ENCODE results near the gene GBGT1.
"Not testable (repeated sequence)": the region's sequence is repeated elsewhere in the genome, so short reads cannot be mapped to it uniquely, and the experiment has no call there.

GBGT1 gene

DNA sequence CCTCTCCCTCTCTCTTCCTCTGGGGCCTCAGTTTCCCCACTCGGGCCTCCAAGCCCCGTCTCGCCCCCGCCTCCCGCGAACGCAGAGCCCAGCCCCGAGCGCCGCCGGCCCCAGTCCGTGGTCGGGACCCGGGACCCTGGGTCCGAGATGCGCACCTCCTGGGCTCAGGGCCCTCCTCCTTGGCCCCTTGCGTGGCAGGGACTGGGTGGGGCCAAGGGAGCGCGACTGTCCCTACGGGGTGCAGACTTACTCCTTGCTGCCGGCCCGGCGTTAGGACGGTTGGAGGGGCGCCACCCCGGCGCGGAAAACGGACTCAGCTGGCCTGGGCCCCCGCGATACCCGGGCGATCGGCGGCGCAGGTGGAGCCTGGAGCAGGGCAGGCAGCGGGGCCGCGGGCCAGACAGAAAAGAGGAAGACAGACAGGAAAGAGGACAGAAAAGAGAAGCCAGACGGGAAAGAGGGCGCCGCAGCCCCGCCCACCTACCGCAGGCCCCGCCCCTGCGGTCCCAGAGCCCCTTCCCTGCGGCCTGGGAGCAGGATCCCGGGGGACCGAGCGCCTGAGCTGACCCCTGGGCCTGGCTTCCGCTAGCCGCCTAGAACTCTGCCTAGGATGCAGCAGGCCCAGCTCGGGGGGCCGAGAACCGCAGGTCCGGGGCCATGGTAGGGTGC, at the start of gene GBGT1:
Gene GBGT1 (minus strand): TSS at position 411 of the 669 bp plus-strand sequence. CDS start 1,502 bp downstream, outside the sequence.
- no peak for DNase-seq (ENCODE audit: low read depth in 2 of 2)

DNA sequence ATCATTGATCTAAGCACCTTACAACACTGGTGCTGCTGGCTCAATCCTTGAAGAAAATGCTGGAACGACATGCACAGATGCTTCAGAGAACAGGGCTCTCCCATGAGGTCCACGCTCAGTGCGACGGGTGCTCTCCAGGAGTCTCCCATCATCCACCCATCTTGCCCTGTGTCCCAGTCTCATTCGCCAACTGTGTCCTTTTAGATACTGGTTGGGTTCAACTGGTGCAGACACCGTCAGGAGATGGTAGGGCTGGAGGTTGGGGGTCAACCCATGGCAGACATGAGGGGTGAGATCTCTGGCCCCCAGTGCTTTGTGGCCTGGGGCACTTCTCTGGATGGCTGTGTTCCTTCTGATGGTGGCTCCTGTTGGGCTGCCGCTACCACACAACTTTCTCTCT, 46.9 kb upstream of the GBGT1 start:
- DNase-seq (ENCODE audit: low read depth in 2 of 2) = no peak

DNA sequence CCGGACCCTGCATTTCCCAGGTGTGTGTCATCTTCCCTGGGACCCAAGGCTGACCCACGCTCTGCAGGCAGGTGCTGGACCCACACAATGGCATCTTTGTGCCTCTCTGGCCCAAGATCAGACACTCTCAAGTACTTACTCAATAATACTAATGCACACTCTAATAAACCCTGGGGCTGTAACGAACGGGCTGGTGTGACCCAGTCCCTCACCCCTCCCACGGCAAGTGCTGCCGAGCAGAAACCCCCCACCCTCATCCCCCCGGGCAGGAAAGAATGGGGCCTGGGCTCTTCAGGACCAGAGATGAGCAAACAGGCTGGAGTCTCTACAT, 46.5 kb upstream of the GBGT1 start:
- no peak for DNase-seq (ENCODE audit: low read depth in 2 of 2)

DNA sequence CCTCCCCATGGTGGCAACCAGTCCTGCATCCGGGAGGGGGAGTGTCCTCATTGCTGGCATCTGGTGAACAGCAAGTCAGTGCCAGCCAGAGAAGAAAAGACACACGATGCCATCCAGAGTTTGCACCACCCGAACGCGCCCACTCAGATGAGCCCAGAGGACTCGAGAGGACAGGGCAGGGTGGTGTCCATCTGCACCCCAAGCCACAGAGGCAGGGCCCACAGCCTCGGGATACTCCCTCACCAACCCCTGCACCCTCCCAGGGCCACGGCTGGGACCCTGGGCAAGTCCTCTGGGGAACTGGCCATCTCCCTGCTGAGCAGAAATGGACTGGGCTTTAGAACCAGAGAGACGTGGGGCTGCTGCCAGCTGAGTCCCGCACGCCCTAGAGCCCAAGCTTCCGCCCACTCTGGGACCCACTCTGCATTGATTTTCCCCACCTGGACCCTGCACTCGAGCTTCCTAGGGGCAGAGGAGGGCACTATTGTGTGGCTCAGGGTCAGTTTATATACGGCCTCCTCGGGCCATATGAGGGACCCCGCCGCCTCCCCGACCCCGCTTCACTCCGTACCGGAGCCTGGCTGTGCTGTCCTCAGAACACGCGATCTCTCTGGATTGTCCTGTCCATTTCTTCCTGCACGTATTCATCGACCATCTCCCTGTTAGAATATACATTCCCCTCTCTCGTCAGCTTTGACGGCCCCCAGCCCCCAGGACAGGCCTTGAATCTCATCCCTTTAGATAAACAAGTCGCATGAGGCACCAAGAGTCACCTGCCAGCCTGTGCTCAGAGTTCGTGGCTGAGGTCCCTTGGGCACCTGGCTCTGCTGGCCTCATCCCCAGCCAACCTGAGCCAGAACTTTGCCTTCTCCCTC, 45.9 kb upstream of the GBGT1 start:
- DNase-seq (ENCODE audit: low read depth in 2 of 2) = not testable (repeated sequence)

GRCh38 chr9:133208880-133209300, 45.2 kb upstream of the GBGT1 start, which contains the start of gene OBP2B:
TSS of gene OBP2B (minus strand) at chr9:133209250. CDS start at chr9:133209199, 51 bp downstream.
- DNase-seq (ENCODE audit: low read depth in 2 of 2) = not testable (repeated sequence)

DNA sequence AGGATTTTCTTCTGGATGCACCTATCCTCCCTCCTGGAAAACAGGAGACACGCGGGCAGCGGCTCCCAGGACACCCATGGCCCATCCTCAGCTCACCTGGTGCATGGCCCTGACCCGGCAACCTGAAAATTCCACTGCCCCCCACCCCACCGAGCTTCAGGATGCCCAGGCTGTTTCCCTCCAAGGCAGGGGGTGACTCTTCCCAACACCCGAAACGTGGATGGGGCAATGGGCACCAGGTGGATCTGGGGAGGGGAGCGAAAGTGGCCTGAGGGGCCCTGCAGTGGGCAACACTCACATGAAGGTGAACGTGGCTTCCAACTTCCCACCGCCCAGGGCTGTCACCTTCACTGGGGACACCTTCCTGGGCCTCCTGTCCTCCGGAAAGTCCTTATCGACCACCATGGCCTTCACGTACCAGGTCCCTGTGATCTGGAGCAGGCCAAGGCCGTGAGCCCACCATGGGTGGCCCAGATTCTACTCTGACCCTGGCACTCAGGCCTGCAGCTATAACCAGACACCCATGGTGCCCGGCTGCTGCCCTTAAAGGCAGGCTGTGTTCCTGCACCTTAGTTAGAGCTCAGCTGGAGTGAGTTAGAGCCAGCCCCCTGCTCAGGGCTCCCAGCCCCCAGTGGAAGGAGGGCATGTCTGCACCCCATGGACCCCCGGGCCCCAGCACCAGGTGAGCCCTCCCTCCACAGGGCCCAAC, 44.6 kb upstream of the GBGT1 start:
- not testable (repeated sequence) for DNase-seq (ENCODE audit: low read depth in 2 of 2)

- DNase-seq (ENCODE audit: low read depth in 2 of 2) = no peak
Observed at GRCh38 chr9:133207540-133208170, 43.9 kb upstream of the GBGT1 start.

GRCh38 chr9:133207021-133207531, 43.4 kb upstream of the GBGT1 start:
- no peak for DNase-seq (ENCODE audit: low read depth in 2 of 2)

GRCh38 chr9:133205996-133206931, 42.5 kb upstream of the GBGT1 start:
- DNase-seq (ENCODE audit: low read depth in 2 of 2) = no peak

- DNase-seq (ENCODE audit: low read depth in 2 of 2) = not testable (repeated sequence)
Observed at GRCh38 chr9:133205481-133205887, 41.8 kb upstream of the GBGT1 start.

GRCh38 chr9:133204993-133205336, 41.3 kb upstream of the GBGT1 start:
- no peak for DNase-seq (ENCODE audit: low read depth in 2 of 2)

DNA sequence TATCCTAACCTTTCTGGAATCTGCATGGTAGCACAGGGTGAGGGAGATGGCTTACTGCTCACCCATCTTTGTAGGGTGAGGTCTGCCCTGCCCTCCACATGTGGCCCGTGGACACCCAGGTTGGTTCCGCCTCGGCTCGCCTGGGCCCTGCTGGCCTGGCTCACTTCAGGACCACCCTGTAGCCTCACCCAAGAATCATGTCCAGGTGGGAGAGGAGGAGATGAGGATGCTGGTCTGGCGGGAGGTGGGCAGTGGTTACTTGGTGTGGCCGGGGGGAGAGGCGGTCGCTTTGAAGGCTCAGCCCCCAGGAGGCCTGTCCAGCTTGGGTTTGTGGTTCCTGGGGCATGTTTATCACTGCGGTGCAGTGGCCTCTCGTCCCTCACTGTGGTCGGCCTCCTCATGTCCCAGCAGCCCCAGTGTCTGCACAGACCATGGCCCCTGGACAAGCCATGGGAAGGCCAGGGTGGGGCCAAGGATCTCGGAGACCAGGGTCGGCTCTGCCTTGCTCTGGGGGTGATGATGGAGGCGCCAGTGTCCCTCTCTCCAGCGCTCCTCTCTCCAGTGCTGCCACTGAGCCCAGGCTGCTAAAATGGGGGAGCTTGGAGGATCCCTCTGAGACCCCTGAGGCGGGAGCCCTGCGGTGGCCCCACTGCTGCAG, 40.8 kb upstream of the GBGT1 start:
- no peak for DNase-seq (ENCODE audit: low read depth in 2 of 2)

GRCh38 chr9:133203506-133204075, 39.9 kb upstream of the GBGT1 start:
- DNase-seq (ENCODE audit: low read depth in 2 of 2) = no peak

DNA sequence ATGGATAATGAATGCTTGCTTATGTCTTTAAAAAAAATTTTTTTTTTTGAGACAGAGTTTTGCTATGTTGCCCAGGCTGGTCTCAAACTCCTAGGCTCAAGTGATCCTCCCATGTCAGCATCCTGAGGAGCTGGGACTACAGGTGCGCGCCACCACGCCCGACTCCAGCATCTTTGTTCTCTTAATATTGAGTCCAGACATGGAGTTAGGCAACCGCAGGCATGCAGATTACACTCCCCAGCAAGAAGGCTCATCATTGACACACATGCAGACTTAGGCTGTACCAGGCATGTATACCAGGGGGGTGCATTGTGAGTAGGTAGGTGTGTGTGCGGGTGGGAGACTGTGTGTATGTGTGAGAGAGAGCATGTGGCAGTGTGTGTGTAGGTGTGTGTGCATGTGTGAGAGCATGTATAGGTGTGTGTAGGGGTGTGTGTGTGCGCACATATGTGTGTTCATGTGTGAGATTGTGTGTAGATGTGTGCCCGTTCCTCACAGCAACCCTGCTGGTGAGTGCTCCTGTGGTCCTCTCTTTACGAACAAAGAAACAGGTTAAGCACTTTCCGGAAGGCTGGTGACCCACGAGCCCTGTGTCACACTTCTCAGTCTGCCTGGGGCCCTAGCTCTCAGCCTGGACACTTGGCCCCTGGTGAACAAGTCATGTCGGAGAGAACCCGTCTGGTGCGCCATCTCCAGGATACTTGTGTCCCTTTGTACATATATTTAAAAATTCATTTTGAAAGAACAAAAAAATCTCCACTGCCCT, 39.2 kb upstream of the GBGT1 start:
- no peak for DNase-seq (ENCODE audit: low read depth in 2 of 2)

GRCh38 chr9:133202145-133202513, 38.4 kb upstream of the GBGT1 start:
- no peak for DNase-seq (ENCODE audit: low read depth in 2 of 2)

GRCh38 chr9:133201424-133202144, 37.9 kb upstream of the GBGT1 start:
- no peak for DNase-seq (ENCODE audit: low read depth in 2 of 2)

GRCh38 chr9:133200631-133201030, 36.9 kb upstream of the GBGT1 start:
- DNase-seq (ENCODE audit: low read depth in 2 of 2) = no peak

- peak; percentile 19 to 47 for DNase-seq (ENCODE audit: low read depth in 2 of 2)
Observed at GRCh38 chr9:133199648-133200321, 36.1 kb upstream of the GBGT1 start.
